CD4-positive, alpha-beta T cell treated with Interleukin-2 at 100 ng/mL for 4 hours (primary cell): ENCODE measurements around the gene DUSP22.
A peak's percentile ranks its signal among the peaks of the same experiment; 100 is the strongest.

ENCODE experiments used
- DNase-seq: peaks from one replicate; pipeline ENCODE4 v3.0.0-alpha.2; 2020; ENCODE audit warnings: low spot score

The DUSP22 gene

GRCh38 chr6:380234-381218 lies 88.2 kb downstream of the DUSP22 start:
- DNase-seq, result no peak

- DNase-seq, result no peak
These were observed 89.6 kb downstream of the DUSP22 start for GRCh38 chr6:381742-382461.

- no peak for DNase-seq
These were observed 90.9 kb downstream of the DUSP22 start for GRCh38 chr6:382883-383810.

- DNase-seq, result no peak
These were observed 91.6 kb downstream of the DUSP22 start for GRCh38 chr6:383856-384255.

- no peak for DNase-seq
These were observed 92.6 kb downstream of the DUSP22 start for GRCh38 chr6:384898-385297.

GRCh38 chr6:385614-386013 lies 93.3 kb downstream of the DUSP22 start:
- no peak for DNase-seq

GRCh38 chr6:386688-387266 lies 94.5 kb downstream of the DUSP22 start:
- DNase-seq, result no peak

- DNase-seq, result no peak
These were observed 95.0 kb downstream of the DUSP22 start for GRCh38 chr6:387293-387741.

GRCh38 chr6:388202-388903 lies 96.1 kb downstream of the DUSP22 start:
- DNase-seq, result no peak

GRCh38 chr6:389143-389542 lies 96.9 kb downstream of the DUSP22 start:
- DNase-seq, result no peak

- peak; percentile 70 for DNase-seq
These were observed 97.3 kb downstream of the DUSP22 start for GRCh38 chr6:389622-390021.

GRCh38 chr6:390914-391558 lies 98.7 kb downstream of the DUSP22 start:
- DNase-seq, result peak; percentile 40

- peak; percentile 55 for DNase-seq
These were observed 99.5 kb downstream of the DUSP22 start, which contains the start of gene IRF4 for GRCh38 chr6:391559-392440. TSS of gene IRF4 (plus strand) at chr6:391752. CDS start at chr6:393153, 1,401 bp downstream.

- peak; percentile 25 for DNase-seq
These were observed 100.4 kb downstream of the DUSP22 start for GRCh38 chr6:392441-393390.

GRCh38 chr6:393391-394221 lies 101.3 kb downstream of the DUSP22 start:
- peak; percentile 10 for DNase-seq

GRCh38 chr6:394641-395289 lies 102.5 kb downstream of the DUSP22 start:
- DNase-seq, result no peak
